Measurements from ENCODE around the gene ACER3.

DNA sequence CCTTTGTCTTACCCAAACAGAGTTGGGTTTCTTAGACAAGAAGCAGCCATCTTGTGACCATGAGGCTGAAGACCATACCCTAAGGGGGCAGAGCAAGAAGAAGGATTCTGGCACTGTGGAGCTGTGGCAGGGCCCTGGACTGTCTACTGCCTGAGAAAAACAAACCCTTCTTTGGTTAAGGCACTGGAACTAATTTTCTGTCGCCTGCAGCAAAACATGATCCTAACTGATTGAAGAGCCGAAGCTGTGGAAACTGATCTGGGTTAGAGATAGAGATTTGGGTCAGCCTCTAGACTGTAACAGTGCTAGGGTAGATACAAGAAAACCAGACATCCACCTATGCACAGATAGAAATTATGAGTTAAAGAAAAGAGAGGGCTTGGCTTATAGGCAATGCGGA is 11.3 kb upstream of the ACER3 start:
- no peak for TF ChIP-seq POLR2A (IDR thresholded peaks at IDR 0.05)
- TF ChIP-seq, protein P1, sequence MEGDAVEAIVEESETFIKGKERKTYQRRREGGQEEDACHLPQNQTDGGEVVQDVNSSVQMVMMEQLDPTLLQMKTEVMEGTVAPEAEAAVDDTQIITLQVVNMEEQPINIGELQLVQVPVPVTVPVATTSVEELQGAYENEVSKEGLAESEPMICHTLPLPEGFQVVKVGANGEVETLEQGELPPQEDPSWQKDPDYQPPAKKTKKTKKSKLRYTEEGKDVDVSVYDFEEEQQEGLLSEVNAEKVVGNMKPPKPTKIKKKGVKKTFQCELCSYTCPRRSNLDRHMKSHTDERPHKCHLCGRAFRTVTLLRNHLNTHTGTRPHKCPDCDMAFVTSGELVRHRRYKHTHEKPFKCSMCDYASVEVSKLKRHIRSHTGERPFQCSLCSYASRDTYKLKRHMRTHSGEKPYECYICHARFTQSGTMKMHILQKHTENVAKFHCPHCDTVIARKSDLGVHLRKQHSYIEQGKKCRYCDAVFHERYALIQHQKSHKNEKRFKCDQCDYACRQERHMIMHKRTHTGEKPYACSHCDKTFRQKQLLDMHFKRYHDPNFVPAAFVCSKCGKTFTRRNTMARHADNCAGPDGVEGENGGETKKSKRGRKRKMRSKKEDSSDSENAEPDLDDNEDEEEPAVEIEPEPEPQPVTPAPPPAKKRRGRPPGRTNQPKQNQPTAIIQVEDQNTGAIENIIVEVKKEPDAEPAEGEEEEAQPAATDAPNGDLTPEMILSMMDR (IDR thresholded peaks at IDR 0.05 in 4 of 5, conservative IDR thresholded peaks at IDR 0.05 in 1 of 5) = no peak
